CD4-positive, alpha-beta T cell treated with Interleukin-17A for 4 hours (primary cell): ENCODE data around the gene SPSB4.

Experiments
- DNase-seq: peaks from one replicate; pipeline ENCODE4 v3.0.0-alpha.2; 2020; ENCODE audit warnings: mixed read lengths

Gene SPSB4

GRCh38 chr3:141055536-141056445 is 4.6 kb downstream of the SPSB4 start:
- no peak for DNase-seq

- DNase-seq: no peak
Observed at GRCh38 chr3:141056751-141057171, 5.6 kb downstream of the SPSB4 start.

- no peak for DNase-seq
Observed at GRCh38 chr3:141057436-141057835, 6.3 kb downstream of the SPSB4 start.

GRCh38 chr3:141057946-141058800 is 7.0 kb downstream of the SPSB4 start:
- DNase-seq: no peak

GRCh38 chr3:141058996-141059395 is 7.8 kb downstream of the SPSB4 start:
- DNase-seq: no peak

- no peak for DNase-seq
Observed at GRCh38 chr3:141059816-141060215, 8.7 kb downstream of the SPSB4 start.

- DNase-seq: no peak
Observed at GRCh38 chr3:141060327-141060726, 9.2 kb downstream of the SPSB4 start.

GRCh38 chr3:141063831-141064230 is 12.7 kb downstream of the SPSB4 start:
- no peak for DNase-seq

- DNase-seq: no peak
Observed at GRCh38 chr3:141064255-141064926, 13.2 kb downstream of the SPSB4 start.

- no peak for DNase-seq
Observed at GRCh38 chr3:141065258-141065657, 14.1 kb downstream of the SPSB4 start.

GRCh38 chr3:141065841-141066805 is 15.0 kb downstream of the SPSB4 start:
- no peak for DNase-seq

GRCh38 chr3:141067206-141067974 is 16.2 kb downstream of the SPSB4 start:
- no peak for DNase-seq

- DNase-seq: no peak
Observed at GRCh38 chr3:141070229-141070628, 19.1 kb downstream of the SPSB4 start.

GRCh38 chr3:141070727-141071357 is 19.7 kb downstream of the SPSB4 start:
- DNase-seq: no peak

- DNase-seq: no peak
Observed at GRCh38 chr3:141071681-141072260, 20.6 kb downstream of the SPSB4 start.

GRCh38 chr3:141072950-141073349 is 21.8 kb downstream of the SPSB4 start:
- DNase-seq: no peak

GRCh38 chr3:141073580-141073979 is 22.4 kb downstream of the SPSB4 start:
- DNase-seq: no peak

GRCh38 chr3:141074529-141074928 is 23.4 kb downstream of the SPSB4 start:
- DNase-seq: no peak

- no peak for DNase-seq
Observed at GRCh38 chr3:141076036-141076773, 25.1 kb downstream of the SPSB4 start.
